ENCODE data around the gene B4GAT1. TPM values are rescaled to one million over a fixed set of nuclear protein-coding genes. Genes with fewer than 3 reads are reported as not detected.

The B4GAT1 gene
- total and polyA plus RNA-seq, 8 donors = 3.5 to 22.3 (median 17.4) TPM

GRCh38 chr11:66333220-66333877 lies 14.1 kb downstream of the B4GAT1 start:
- no peak for DNase-seq
- H3K9me3 ChIP-seq = no peaks in the 10 kb centered on the region
- no peak for TF ChIP-seq CTCF (IDR thresholded peaks at IDR 0.05)
- no peak for TF ChIP-seq EP300 (IDR thresholded peaks at IDR 0.05)
- no peak for TF ChIP-seq POLR2AphosphoS5 (IDR thresholded peaks at IDR 0.05)
- TF ChIP-seq POLR2A (IDR thresholded peaks at IDR 0.05) = no peak
- no peak overlapping the region for H3K27ac ChIP-seq
- H3K4me1 ChIP-seq = peaks cover 29 to 50% (median 42%) of the 10 kb centered on the region in 4 donors
- no peak overlapping the region for H3K4me3 ChIP-seq
- H3K36me3 ChIP-seq = peaks cover 12 to 49% (median 43%) of the 10 kb centered on the region in 4 donors
- intact Hi-C loops (cut with DNase I; ENCODE audit: low total_unique reads) = no loop called here
- H3K27me3 ChIP-seq = no peaks in the 10 kb centered on the region
- 83 to 94% (median 91%) methylated on average over 14 to 19 of the region's 19 CpGs for WGBS, 5 donors

- DNase-seq = no peak
- no peak for TF ChIP-seq POLR2A (IDR thresholded peaks at IDR 0.05)
- TF ChIP-seq EP300 (IDR thresholded peaks at IDR 0.05) = no peak
- no peak for TF ChIP-seq CTCF (IDR thresholded peaks at IDR 0.05)
- no peak for TF ChIP-seq POLR2AphosphoS5 (IDR thresholded peaks at IDR 0.05)
- no peaks in the 10 kb centered on the region for H3K27me3 ChIP-seq
- 74 to 88% (median 82%) methylated on average over 14 to 18 of the region's 18 CpGs for WGBS, 5 donors
- H3K27ac ChIP-seq = no peak overlapping the region
- no peaks in the 10 kb centered on the region for H3K9me3 ChIP-seq
- H3K4me3 ChIP-seq = no peak overlapping the region
- H3K4me1 ChIP-seq = peaks cover 35 to 56% (median 49%) of the 10 kb centered on the region in 4 donors
- H3K36me3 ChIP-seq = peaks cover 8 to 42% (median 35%) of the 10 kb centered on the region in 4 donors
- intact Hi-C loops (cut with DNase I; ENCODE audit: low total_unique reads) = no loop called here
These were observed 14.8 kb downstream of the B4GAT1 start for GRCh38 chr11:66332371-66333219.

DNA sequence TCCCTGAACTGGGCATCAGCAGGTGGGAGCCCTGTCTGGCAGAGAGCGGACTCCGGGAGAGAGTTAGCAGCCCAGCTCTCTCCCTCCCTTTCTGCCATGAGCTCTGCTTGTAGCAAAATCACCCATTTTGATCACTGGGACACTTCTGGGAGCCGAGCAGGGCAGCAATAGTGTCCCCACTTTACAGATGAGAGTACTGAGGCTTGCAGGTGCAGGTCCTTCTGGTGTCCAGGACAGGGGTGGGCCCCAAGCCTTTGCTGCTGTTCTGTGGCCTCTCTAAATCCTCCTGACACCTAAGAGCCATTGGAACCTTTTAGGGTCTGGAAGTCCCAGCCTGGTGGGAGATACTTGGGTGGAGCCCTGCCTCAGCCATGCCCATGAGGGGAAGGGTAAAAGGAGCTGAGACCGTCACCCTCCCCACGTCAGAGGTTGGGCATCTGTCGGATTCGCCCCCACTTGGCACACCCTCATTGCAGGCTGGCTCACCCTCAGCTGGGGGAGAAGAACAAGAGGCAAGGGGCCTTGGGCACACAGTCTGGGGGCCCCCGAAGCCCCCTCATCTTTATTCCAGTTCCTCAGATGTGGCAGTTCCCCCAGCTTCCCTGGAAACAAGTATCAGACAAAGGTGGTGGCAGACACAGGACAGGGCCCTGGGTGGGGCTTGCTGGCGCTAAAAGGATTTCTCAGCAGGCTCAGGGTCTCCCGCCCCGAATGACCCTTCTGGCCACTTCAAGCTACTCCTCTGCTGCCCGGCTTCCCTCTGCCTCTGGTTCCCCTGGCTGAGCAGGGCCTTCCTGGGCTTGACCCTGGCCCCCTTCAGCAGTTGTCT lies 15.7 kb downstream of the B4GAT1 start:
- no peak overlapping the region for H3K27ac ChIP-seq
- no peak overlapping the region for H3K4me3 ChIP-seq
- H3K4me1 ChIP-seq = peaks cover 36 to 55% (median 48%) of the 10 kb centered on the region in 4 donors
- WGBS, 5 donors = 91 to 95% (median 94%) methylated on average over 12 of the region's 12 CpGs
- no peak for DNase-seq
- intact Hi-C loops (cut with DNase I; ENCODE audit: low total_unique reads) = no loop called here
- H3K36me3 ChIP-seq = peaks cover 3 to 35% (median 29%) of the 10 kb centered on the region in 4 donors
- no peaks in the 10 kb centered on the region for H3K9me3 ChIP-seq
- no peak for TF ChIP-seq POLR2AphosphoS5 (IDR thresholded peaks at IDR 0.05)
- TF ChIP-seq EP300 (IDR thresholded peaks at IDR 0.05) = no peak
- no peak for TF ChIP-seq CTCF (IDR thresholded peaks at IDR 0.05)
- no peak for TF ChIP-seq POLR2A (IDR thresholded peaks at IDR 0.05)
- H3K27me3 ChIP-seq = no peaks in the 10 kb centered on the region

DNA sequence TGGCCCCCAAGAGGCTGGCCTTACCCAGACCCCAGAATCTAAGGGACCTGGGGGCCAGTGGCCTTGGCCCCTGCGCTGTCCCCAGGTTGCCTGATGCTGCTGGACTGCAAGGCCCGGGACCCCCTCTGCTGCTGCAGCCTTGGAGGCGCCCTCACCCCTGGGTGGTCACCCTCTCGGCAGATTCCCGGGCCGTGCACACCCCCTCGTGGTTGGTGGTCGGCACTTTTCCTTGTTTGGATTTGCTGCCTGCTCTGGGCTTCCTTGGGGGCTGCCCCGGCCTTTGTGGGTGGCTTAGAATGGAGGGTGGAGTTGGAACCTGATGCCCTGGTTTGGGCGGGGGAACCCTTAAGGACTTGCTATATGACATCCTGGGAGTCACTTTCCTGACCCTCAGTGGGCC lies 16.5 kb downstream of the B4GAT1 start:
- 56 to 69% (median 58%) methylated on average over 9 to 10 of the region's 10 CpGs for WGBS, 5 donors
- H3K27me3 ChIP-seq = no peaks in the 10 kb centered on the region
- peaks cover 3 to 35% (median 29%) of the 10 kb centered on the region in 4 donors for H3K36me3 ChIP-seq
- TF ChIP-seq POLR2AphosphoS5 (IDR thresholded peaks at IDR 0.05) (no peak), CTCF (IDR thresholded peaks at IDR 0.05) (no peak), EP300 (IDR thresholded peaks at IDR 0.05) (no peak), POLR2A (IDR thresholded peaks at IDR 0.05) (no peak)
- peaks cover 36 to 55% (median 48%) of the 10 kb centered on the region in 4 donors for H3K4me1 ChIP-seq
- no peak overlapping the region for H3K4me3 ChIP-seq
- no peak overlapping the region for H3K27ac ChIP-seq
- peak in 1 of 2 donors; percentile 16 for DNase-seq
- intact Hi-C loops (cut with DNase I; ENCODE audit: low total_unique reads) = no loop called here
- H3K9me3 ChIP-seq = no peaks in the 10 kb centered on the region

Data from stomach (tissue), 9 donors.